Psoas muscle (tissue), 8 donors: ENCODE measurements around the gene PDC. TPM values are rescaled to one million over a fixed set of nuclear protein-coding genes. Genes with fewer than 3 reads are reported as not detected.

Experiments used
- ATAC-seq, 4 donors: fragments of 200-7000 bp; cut with Tn5 transposase; one replicate each; pipeline ENCODE4 v1.9.1; 2020; ENCODE audit warnings: moderate library complexity in 3 of 4, mild to moderate bottlenecking in 2 of 4
- DNase-seq, 2 donors: peaks; one replicate each; pipeline ENCODE4 v3.0.0-alpha.2; 2020
- H3K27ac ChIP-seq: fragments of 200-600 bp; one replicate; pipeline ENCODE4 v1.8.0; 2022
- H3K27me3 ChIP-seq, 3 donors: fragments of 200-600 bp in 1 of 3; one replicate each; pipeline versions ENCODE4 v1.6.1 to v1.8.0; 2013 to 2022; ENCODE audit warnings: low read length in 2 of 3, mild to moderate bottlenecking in 2 of 3, moderate library complexity in 1 of 3; ENCODE audit not compliant: insufficient read depth in 3 of 3
- H3K36me3 ChIP-seq, 2 donors: fragments of 200-600 bp in 1 of 2; one replicate each; pipeline versions ENCODE4 v1.6.1 to v1.8.0; 2013 to 2022; ENCODE audit warnings: low read depth in 1 of 2, mild to moderate bottlenecking in 1 of 2, moderate library complexity in 1 of 2; ENCODE audit not compliant: insufficient read depth in 1 of 2
- H3K4me1 ChIP-seq: fragments of 200-600 bp; one replicate; pipeline ENCODE4 v1.8.0; 2022
- H3K4me3 ChIP-seq: fragments of 200-600 bp; one replicate; pipeline ENCODE4 v1.8.0; 2022; ENCODE audit warnings: mild to moderate bottlenecking
- H3K9me3 ChIP-seq: fragments of 200-600 bp; one replicate; pipeline ENCODE4 v1.8.0; 2022
- WGBS, 3 donors: extraction: QIAGEN DNeasy Blood & Tissue Kit; methylation state at CpG; one replicate each; pipeline versions ENCODE4 v1.1.6 to v1.1.7; 2013; 5-methylcytosine and 5-hydroxymethylcytosine counted together
- intact Hi-C, 2 donors: fragments of 100-400 bp; cut with DNase I; formaldehyde crosslinking; loops; one replicate each; pipeline versions ENCODE4 v1.11.0 to v1.14.2; 2022
- polyA plus RNA-seq, 3 donors: library from polyadenylated mRNA; stranded (reverse); fragments of 200-250 nt; gene quantifications; one replicate each; pipeline ENCODE4 v1.2.3, GENCODE V29; 2013
- total RNA-seq, 4 donors: library from RNA; stranded (reverse); fragmentation: NEBNext Ultra II Directional in 2 of 4; extraction: Animal tissue kit (Norgen Biotek cat#: 25700) in 2 of 4; gene quantifications; one replicate each; pipeline versions ENCODE4 v1.2.1 to v1.2.4, GENCODE V29; 2021 to 2023
- TF ChIP-seq, protein P1 (sequence below): fragments of 200-600 bp; IDR thresholded peaks from one replicate; pipeline ENCODE4 v1.8.0; 2022; ENCODE audit warnings: antibody characterized with exemption
- donor health status: healthy with polysubstance abuse.
- donor health status: DM: no; HTN: no; CAD: no; lungs with moderate emphysema.
- donor health status: Bipolar disorder and iron deficiency.
- donor health status: healthy.
- donor health status: DM: yes; HTN: yes; CAD: no.
- donor health status: DM: no; HTN: no; CAD: no.
- donor health status: DM: no; HTN: no; CAD: no.
- donor health status: DM: yes; HTN: yes; CAD: no.

Gene PDC
- total and polyA plus RNA-seq, 7 donors, result not detected

DNA sequence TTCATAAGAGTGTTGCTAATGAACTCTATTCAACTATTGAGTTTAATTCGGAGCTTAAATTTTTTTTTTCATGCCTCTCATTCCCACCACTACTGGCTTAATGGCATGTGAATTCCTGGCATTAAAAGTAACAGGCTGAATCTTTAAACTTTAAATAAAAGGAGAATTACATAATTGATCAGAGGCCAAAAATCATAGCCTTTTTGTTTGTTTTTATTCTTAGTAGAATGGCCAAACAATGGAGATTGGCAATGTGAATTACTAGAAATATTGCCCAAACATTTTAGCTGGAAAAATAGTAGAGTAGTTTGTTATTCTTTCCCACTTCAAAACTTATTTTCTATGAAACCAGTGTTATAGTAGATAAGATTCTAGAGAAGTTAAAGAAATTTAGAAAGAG lies 25.1 kb upstream of the PDC start:
- Histone ChIP-seq H3K27me3 (no peaks in the 10 kb centered on the region), H3K4me3 (no peak overlapping the region), H3K9me3 (no peaks in the 10 kb centered on the region), H3K4me1 (no peaks in the 10 kb centered on the region), H3K27ac (no peak overlapping the region), H3K36me3 (no peaks in the 10 kb centered on the region)
- 68 to 77% (median 69%) methylated on average over 1 of the region's 1 CpG for WGBS, 3 donors
- intact Hi-C loops, result loop anchor here in 1 of 2 donors (5.0 kb wide), 2 partner anchors 486 to 501 kb away; no protein-coding TSS in a partner anchor
- TF ChIP-seq, protein P1, sequence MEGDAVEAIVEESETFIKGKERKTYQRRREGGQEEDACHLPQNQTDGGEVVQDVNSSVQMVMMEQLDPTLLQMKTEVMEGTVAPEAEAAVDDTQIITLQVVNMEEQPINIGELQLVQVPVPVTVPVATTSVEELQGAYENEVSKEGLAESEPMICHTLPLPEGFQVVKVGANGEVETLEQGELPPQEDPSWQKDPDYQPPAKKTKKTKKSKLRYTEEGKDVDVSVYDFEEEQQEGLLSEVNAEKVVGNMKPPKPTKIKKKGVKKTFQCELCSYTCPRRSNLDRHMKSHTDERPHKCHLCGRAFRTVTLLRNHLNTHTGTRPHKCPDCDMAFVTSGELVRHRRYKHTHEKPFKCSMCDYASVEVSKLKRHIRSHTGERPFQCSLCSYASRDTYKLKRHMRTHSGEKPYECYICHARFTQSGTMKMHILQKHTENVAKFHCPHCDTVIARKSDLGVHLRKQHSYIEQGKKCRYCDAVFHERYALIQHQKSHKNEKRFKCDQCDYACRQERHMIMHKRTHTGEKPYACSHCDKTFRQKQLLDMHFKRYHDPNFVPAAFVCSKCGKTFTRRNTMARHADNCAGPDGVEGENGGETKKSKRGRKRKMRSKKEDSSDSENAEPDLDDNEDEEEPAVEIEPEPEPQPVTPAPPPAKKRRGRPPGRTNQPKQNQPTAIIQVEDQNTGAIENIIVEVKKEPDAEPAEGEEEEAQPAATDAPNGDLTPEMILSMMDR, result no peak
- DNase-seq (no peak), ATAC-seq (no peak)

DNA sequence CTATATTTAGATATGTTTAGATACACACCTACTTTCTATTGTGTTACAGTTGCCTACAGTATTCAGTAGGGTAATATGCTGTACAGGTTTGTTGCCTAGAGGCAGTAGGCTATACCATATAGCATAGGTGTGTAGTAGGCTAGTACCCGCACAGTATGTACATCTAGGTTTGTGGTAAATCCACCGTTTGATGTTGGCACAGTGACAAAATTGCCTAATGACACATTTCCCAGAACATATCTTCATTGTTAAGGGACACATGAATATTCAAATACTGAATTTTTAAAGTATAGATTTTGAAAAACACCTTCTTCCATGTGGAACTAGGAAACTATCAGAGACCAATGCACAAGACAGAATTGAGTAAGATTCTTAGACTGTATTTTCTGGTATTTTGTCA lies 22.6 kb upstream of the PDC start:
- DNase-seq (no peak), ATAC-seq (no peak)
- H3K36me3 ChIP-seq, result no peaks in the 10 kb centered on the region
- WGBS, 3 donors, result 53 to 61% (median 58%) methylated on average over 2 of the region's 2 CpGs
- TF ChIP-seq, protein P1, result no peak
- no peaks in the 10 kb centered on the region for H3K27me3 ChIP-seq
- H3K9me3 ChIP-seq, result no peaks in the 10 kb centered on the region
- no peak overlapping the region for H3K27ac ChIP-seq
- intact Hi-C loops, result loop anchor here in 1 of 2 donors (2.0 kb wide), 1 partner anchor 503 kb away; no protein-coding TSS in a partner anchor
- H3K4me3 ChIP-seq, result no peak overlapping the region
- no peaks in the 10 kb centered on the region for H3K4me1 ChIP-seq

DNA sequence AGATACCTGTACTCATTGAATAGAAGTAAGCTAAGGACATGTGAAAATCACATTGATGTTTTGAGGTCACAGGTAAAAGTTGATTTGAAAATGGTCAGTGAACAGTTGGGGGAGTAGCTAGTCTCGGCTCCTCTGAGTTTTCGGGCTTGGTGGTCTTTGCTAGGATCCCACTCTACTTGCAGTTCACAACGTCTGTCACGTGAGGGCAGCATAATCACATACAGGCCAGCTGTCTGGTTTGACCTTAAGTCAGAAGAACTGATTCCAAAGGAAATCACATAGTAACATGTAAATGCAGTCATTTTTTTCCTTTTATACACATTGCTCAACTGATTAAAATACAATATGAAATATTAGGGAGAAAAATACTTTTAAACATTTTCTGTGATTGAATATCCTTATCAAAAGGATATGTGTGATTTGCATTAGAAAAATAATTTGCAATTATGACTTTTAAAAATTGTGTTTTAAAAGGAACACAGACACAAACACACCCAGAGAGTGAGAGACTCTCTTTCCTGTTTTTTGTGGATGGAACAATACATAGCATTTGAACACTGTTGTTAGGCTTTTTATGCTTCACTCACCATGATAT lies 21.8 kb upstream of the PDC start:
- H3K4me1 ChIP-seq, result no peaks in the 10 kb centered on the region
- ATAC-seq (peak in 2 of 4 donors; percentile 55 to 65), DNase-seq (peak; percentile 30 to 43)
- TF ChIP-seq, protein P1, result peak; percentile 76
- no peaks in the 10 kb centered on the region for H3K36me3 ChIP-seq
- WGBS, 3 donors, result 5 to 6% (median 6%) methylated on average over 4 of the region's 4 CpGs
- H3K9me3 ChIP-seq, result no peaks in the 10 kb centered on the region
- no peaks in the 10 kb centered on the region for H3K27me3 ChIP-seq
- no peak overlapping the region for H3K4me3 ChIP-seq
- no peak overlapping the region for H3K27ac ChIP-seq
- intact Hi-C loops, result loop anchor here in 1 of 2 donors (2.0 kb wide), 1 partner anchor 504 kb away; no protein-coding TSS in a partner anchor

DNA sequence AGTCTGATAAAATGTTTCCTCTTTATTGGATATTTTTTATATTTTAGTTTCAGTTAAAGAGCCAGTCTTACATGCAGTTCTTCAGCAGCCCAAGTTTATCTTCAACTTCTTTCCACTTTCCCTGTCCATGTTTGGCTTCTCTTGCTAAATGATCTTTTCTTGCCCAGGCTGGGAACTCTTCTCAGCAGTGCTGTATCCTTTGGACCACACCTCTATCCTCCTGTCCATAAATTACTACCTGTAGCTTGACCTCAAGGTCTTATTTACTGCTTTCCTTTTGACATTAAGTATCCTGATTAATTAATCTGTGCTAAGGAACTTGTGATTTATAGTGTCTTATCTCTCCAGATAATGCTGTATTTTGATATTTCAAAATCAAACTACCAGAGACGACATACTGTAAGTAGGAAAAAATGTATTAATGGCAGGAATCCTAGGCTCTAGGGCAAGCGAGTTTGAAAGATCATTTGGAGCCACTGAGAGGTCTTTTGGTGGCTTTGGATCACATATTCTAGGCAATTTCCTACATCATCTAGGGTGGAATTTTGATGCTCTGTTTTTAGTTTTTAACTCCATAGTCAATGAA lies 20.5 kb upstream of the PDC start:
- 63 to 73% (median 71%) methylated on average over 2 of the region's 2 CpGs for WGBS, 3 donors
- H3K27ac ChIP-seq, result no peak overlapping the region

More for the DNA sequence above, 20.5 kb upstream of the PDC start:
- Histone ChIP-seq H3K4me3 (no peak overlapping the region), H3K4me1 (no peaks in the 10 kb centered on the region), H3K9me3 (no peaks in the 10 kb centered on the region), H3K36me3 (no peaks in the 10 kb centered on the region), H3K27me3 (no peaks in the 10 kb centered on the region)
- DNase-seq (no peak), ATAC-seq (no peak)
- TF ChIP-seq, protein P1, result no peak
- intact Hi-C loops, result no loop called here
